Upper lobe of right lung (tissue), 1 donor: ENCODE results near the gene BAHCC1. TPM values are rescaled to one million over a fixed set of nuclear protein-coding genes. Genes with fewer than 3 reads are reported as not detected.

Source experiments
- ATAC-seq: fragments of 200-7000 bp; cut with Tn5 transposase; one replicate; pipeline ENCODE4 v1.9.1; 2020; ENCODE audit warnings: mild to moderate bottlenecking, moderate library complexity
- DNase-seq: peaks from one replicate; pipeline ENCODE4 v3.0.0-alpha.2; 2020
- H3K27ac ChIP-seq: fragments of 200-600 bp; one replicate; pipeline ENCODE4 v1.8.0; 2022
- H3K27me3 ChIP-seq: fragments of 200-600 bp; one replicate; pipeline ENCODE4 v1.8.0; 2022; ENCODE audit warnings: mild to moderate bottlenecking
- H3K36me3 ChIP-seq: fragments of 200-600 bp; one replicate; pipeline ENCODE4 v1.8.0; 2022
- H3K4me1 ChIP-seq: fragments of 200-600 bp; one replicate; pipeline ENCODE4 v1.8.0; 2022
- H3K4me3 ChIP-seq: fragments of 200-600 bp; one replicate; pipeline ENCODE4 v1.8.0; 2022; ENCODE audit warnings: mild to moderate bottlenecking
- H3K9me3 ChIP-seq: fragments of 200-600 bp; one replicate; pipeline ENCODE4 v1.8.0; 2022
- CTCF ChIP-seq: fragments of 200-600 bp; IDR thresholded peaks from one replicate; pipeline ENCODE4 v1.8.0; 2022; ENCODE audit warnings: antibody characterized with exemption
- intact Hi-C: fragments of 100-400 bp; cut with DNase I; formaldehyde crosslinking; loops from one replicate; pipeline ENCODE4 v1.11.0; 2022
- total RNA-seq: library from RNA; stranded (reverse); fragmentation: NEBNext Ultra II Directional; extraction: Animal tissue kit (Norgen Biotek cat#: 25700); gene quantifications from one replicate; pipeline ENCODE4 v1.2.1, GENCODE V29; 2021
- donor health status: DM: no; HTN: yes; CAD: no; lungs with severe emphysema.

Gene BAHCC1
- total RNA-seq, 1 donor from 2014 or later, result 23.3 TPM

GRCh38 chr17:81512562-81513371 lies 117.5 kb downstream of the BAHCC1 start, which contains the start of gene ACTG1:
Gene ACTG1, minus strand, starts transcription at chr17:81512799. Its CDS starts 445 bp downstream, at chr17:81512354.
- no peaks in the 10 kb centered on the region for H3K9me3 ChIP-seq
- H3K4me1 ChIP-seq, result peaks cover 40% of the 10 kb centered on the region
- intact Hi-C loops, result no loop called here
- peak; percentile 80 for ATAC-seq
- no peak for TF ChIP-seq CTCF
- H3K27me3 ChIP-seq, result no peaks in the 10 kb centered on the region
- peak; percentile 96 for DNase-seq
- H3K27ac ChIP-seq, result peak within 1 kb of the TSS; percentile 98
- peaks cover 34% of the 10 kb centered on the region for H3K36me3 ChIP-seq
- H3K4me3 ChIP-seq, result peak within 1 kb of the TSS; percentile 94

GRCh38 chr17:81513372-81513752 lies 118.1 kb downstream of the BAHCC1 start:
- no peak for TF ChIP-seq CTCF
- no peaks in the 10 kb centered on the region for H3K27me3 ChIP-seq
- DNase-seq (peak; percentile 86), ATAC-seq (peak; percentile 4)
- no peaks in the 10 kb centered on the region for H3K9me3 ChIP-seq
- peaks cover 34% of the 10 kb centered on the region for H3K36me3 ChIP-seq
- peaks cover 44% of the 10 kb centered on the region for H3K4me1 ChIP-seq
- peak overlapping the region; percentile 98 for H3K27ac ChIP-seq
- intact Hi-C loops, result no loop called here
- peak overlapping the region; percentile 94 for H3K4me3 ChIP-seq

GRCh38 chr17:81513753-81514488 lies 118.7 kb downstream of the BAHCC1 start:
- H3K27ac ChIP-seq, result peak overlapping the region; percentile 98
- H3K4me1 ChIP-seq, result peaks cover 46% of the 10 kb centered on the region
- no peak for TF ChIP-seq CTCF
- peak overlapping the region; percentile 94 for H3K4me3 ChIP-seq
- peak; percentile 86 for DNase-seq
- H3K9me3 ChIP-seq, result no peaks in the 10 kb centered on the region
- peak; percentile 4 for ATAC-seq
- intact Hi-C loops, result no loop called here
- H3K36me3 ChIP-seq, result peaks cover 33% of the 10 kb centered on the region
- no peaks in the 10 kb centered on the region for H3K27me3 ChIP-seq

GRCh38 chr17:81514489-81514738 lies 119.2 kb downstream of the BAHCC1 start:
- DNase-seq (no peak), ATAC-seq (no peak)
- TF ChIP-seq CTCF, result no peak
- peaks cover 28% of the 10 kb centered on the region for H3K36me3 ChIP-seq
- peak overlapping the region; percentile 98 for H3K27ac ChIP-seq
- peaks cover 46% of the 10 kb centered on the region for H3K4me1 ChIP-seq
- H3K4me3 ChIP-seq, result peak overlapping the region; percentile 94
- intact Hi-C loops, result no loop called here
- no peaks in the 10 kb centered on the region for H3K27me3 ChIP-seq
- no peaks in the 10 kb centered on the region for H3K9me3 ChIP-seq

GRCh38 chr17:81514739-81515529 lies 119.7 kb downstream of the BAHCC1 start:
- Histone ChIP-seq H3K27me3 (no peaks in the 10 kb centered on the region), H3K4me1 (peaks cover 49% of the 10 kb centered on the region), H3K4me3 (peak overlapping the region; percentile 94), H3K9me3 (no peaks in the 10 kb centered on the region), H3K27ac (peak overlapping the region; percentile 98), H3K36me3 (peaks cover 22% of the 10 kb centered on the region)
- peak; percentile 58 for ATAC-seq
- TF ChIP-seq CTCF, result no peak
- intact Hi-C loops, result no loop called here
- DNase-seq, result peak; percentile 93
